Choroid plexus epithelial cell (primary cell): ENCODE results near the gene LRRC75B.
"Not testable (repeated sequence)": the region's sequence is repeated elsewhere in the genome, so short reads cannot be mapped to it uniquely, and the experiment has no call there.

Source experiments
- DNase-seq: peaks from one replicate; pipeline ENCODE4 v3.0.0-alpha.2; 2010; ENCODE audit warnings: low read depth
- H3K4me3 ChIP-seq: 2 replicates; pipeline ENCODE4 v1.5.1; 2011; ENCODE audit warnings: low read depth, mild to moderate bottlenecking, control low read depth, low read length, moderate library complexity
- CTCF ChIP-seq: conservative IDR thresholded peaks from 2 replicates; pipeline ENCODE4 v1.5.1; 2011; ENCODE audit warnings: low read depth, mild to moderate bottlenecking, control low read depth, inconsistent platforms, low read length, moderate library complexity

LRRC75B gene

GRCh38 chr22:24592851-24593558 lies at the start of gene LRRC75B:
Gene LRRC75B, minus strand, starts transcription at chr22:24593073. Its CDS starts 34 bp downstream, at chr22:24593039.
- peak; percentile 85 for DNase-seq
- TF ChIP-seq CTCF: no peak
- H3K4me3 ChIP-seq: peak within 1 kb of the TSS; percentile 69

GRCh38 chr22:24642307-24642706 lies 49.4 kb upstream of the LRRC75B start:
- not testable (repeated sequence) for DNase-seq, H3K4me3 ChIP-seq

- H3K4me3 ChIP-seq, DNase-seq: not testable (repeated sequence)
Measured at GRCh38 chr22:24636513-24636912, 43.6 kb upstream of the LRRC75B start.

- not testable (repeated sequence) for H3K4me3 ChIP-seq
- peak; percentile 43 for TF ChIP-seq CTCF
Measured at GRCh38 chr22:24634776-24635389, 42.0 kb upstream of the LRRC75B start.

GRCh38 chr22:24633231-24634023 lies 40.6 kb upstream of the LRRC75B start:
- H3K4me3 ChIP-seq: peak overlapping the region; percentile 36
- DNase-seq: peak; percentile 38

More at GRCh38 chr22:24634776-24635389, 42.0 kb upstream of the LRRC75B start:
- DNase-seq: not testable (repeated sequence)

- peak; percentile 59 for DNase-seq
- H3K4me3 ChIP-seq: peak overlapping the region; percentile 23
Measured at GRCh38 chr22:24632642-24633041, 39.8 kb upstream of the LRRC75B start.

GRCh38 chr22:24631430-24632122 lies 38.7 kb upstream of the LRRC75B start:
- DNase-seq: peak; percentile 53
- not testable (repeated sequence) for H3K4me3 ChIP-seq

GRCh38 chr22:24630812-24631427 lies 38.0 kb upstream of the LRRC75B start:
- DNase-seq: peak; percentile 46
- H3K4me3 ChIP-seq: not testable (repeated sequence)

GRCh38 chr22:24629069-24629468 lies 36.2 kb upstream of the LRRC75B start:
- H3K4me3 ChIP-seq: not testable (repeated sequence)
- TF ChIP-seq CTCF: peak; percentile 50
- peak; percentile 47 for DNase-seq

GRCh38 chr22:24627911-24628310 lies 35.0 kb upstream of the LRRC75B start:
- not testable (repeated sequence) for H3K4me3 ChIP-seq, DNase-seq

GRCh38 chr22:24622596-24622995 lies 29.7 kb upstream of the LRRC75B start:
- not testable (repeated sequence) for H3K4me3 ChIP-seq, DNase-seq

GRCh38 chr22:24621244-24621643 lies 28.4 kb upstream of the LRRC75B start:
- not testable (repeated sequence) for H3K4me3 ChIP-seq, DNase-seq

- H3K4me3 ChIP-seq, DNase-seq: not testable (repeated sequence)
Measured at GRCh38 chr22:24614794-24615193, 21.9 kb upstream of the LRRC75B start.

GRCh38 chr22:24609888-24610287 lies 17.0 kb upstream of the LRRC75B start:
- H3K4me3 ChIP-seq, DNase-seq: not testable (repeated sequence)
